Activated CD4-positive, alpha-beta T cell treated with anti-CD3 and anti-CD28 coated beads for 4 hours (primary cell): ENCODE data around the gene PRKG1.

ENCODE experiments used
- DNase-seq, 2 donors: peaks; one replicate each; pipeline ENCODE4 v3.0.0-alpha.2; 2020

Gene PRKG1

GRCh38 chr10:51911723-51912122 lies 837.4 kb downstream of the PRKG1 start:
- no peak for DNase-seq

- DNase-seq: no peak
Measured at GRCh38 chr10:51915031-51915542, 840.8 kb downstream of the PRKG1 start.

GRCh38 chr10:51918440-51918839 lies 844.2 kb downstream of the PRKG1 start:
- DNase-seq: no peak

GRCh38 chr10:51918884-51919325 lies 844.6 kb downstream of the PRKG1 start:
- no peak for DNase-seq

GRCh38 chr10:51920672-51921071 lies 846.4 kb downstream of the PRKG1 start:
- no peak for DNase-seq

GRCh38 chr10:51924359-51924758 lies 850.1 kb downstream of the PRKG1 start:
- no peak for DNase-seq

- no peak for DNase-seq
Measured at GRCh38 chr10:51926337-51926736, 852.0 kb downstream of the PRKG1 start.

GRCh38 chr10:51928162-51928561 lies 853.9 kb downstream of the PRKG1 start:
- no peak for DNase-seq

- DNase-seq: no peak
Measured at GRCh38 chr10:51932530-51932929, 858.2 kb downstream of the PRKG1 start.

- no peak for DNase-seq
Measured at GRCh38 chr10:51934373-51934772, 860.1 kb downstream of the PRKG1 start.

- DNase-seq: no peak
Measured at GRCh38 chr10:51935341-51935740, 861.1 kb downstream of the PRKG1 start.

GRCh38 chr10:51937308-51938140 lies 863.2 kb downstream of the PRKG1 start:
- no peak for DNase-seq

GRCh38 chr10:51950371-51950995 lies 876.2 kb downstream of the PRKG1 start:
- DNase-seq: no peak

GRCh38 chr10:51950996-51951555 lies 876.8 kb downstream of the PRKG1 start:
- no peak for DNase-seq

GRCh38 chr10:51951601-51952000 lies 877.3 kb downstream of the PRKG1 start:
- DNase-seq: no peak

GRCh38 chr10:51952056-51952455 lies 877.8 kb downstream of the PRKG1 start:
- no peak for DNase-seq

- no peak for DNase-seq
Measured at GRCh38 chr10:51955696-51956095, 881.4 kb downstream of the PRKG1 start.

GRCh38 chr10:51956822-51957221 lies 882.5 kb downstream of the PRKG1 start:
- no peak for DNase-seq

GRCh38 chr10:51960494-51960895 lies 886.2 kb downstream of the PRKG1 start:
- DNase-seq: no peak

GRCh38 chr10:51961401-51961800 lies 887.1 kb downstream of the PRKG1 start:
- DNase-seq: no peak

- no peak for DNase-seq
Measured at GRCh38 chr10:51964630-51965029, 890.3 kb downstream of the PRKG1 start.

GRCh38 chr10:51965451-51965850 lies 891.2 kb downstream of the PRKG1 start:
- no peak for DNase-seq

- no peak for DNase-seq
Measured at GRCh38 chr10:51972733-51973346, 898.6 kb downstream of the PRKG1 start.
